ENCODE results near the gene NOP56. TPM values are rescaled to one million over a fixed set of nuclear protein-coding genes. Genes with fewer than 3 reads are reported as not detected.

Gene NOP56
- polyA plus RNA-seq, 2 of the 4 experiments (the other 2 are of a cell fraction): 571 to 658 TPM

DNA sequence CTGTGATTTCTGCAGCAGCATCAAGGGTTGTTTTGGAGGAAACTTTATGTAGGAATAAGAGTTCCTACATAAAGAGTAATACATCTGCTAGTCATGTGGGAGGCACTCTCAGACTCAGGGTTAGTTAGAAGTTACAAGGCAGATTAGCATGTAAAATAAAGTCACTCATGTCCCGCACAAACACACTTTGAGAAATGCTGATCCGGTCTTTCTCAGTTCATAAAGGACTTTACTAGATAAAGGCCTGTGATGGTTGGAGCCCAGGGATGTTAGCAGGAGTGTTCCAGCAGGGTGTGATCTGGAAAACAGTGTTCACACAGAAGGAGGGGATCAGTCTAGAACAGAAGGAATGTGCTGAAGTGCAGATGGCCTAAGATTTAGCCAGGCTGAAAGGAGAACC, 33.1 kb upstream of the NOP56 start:
- DNase-seq (ENCODE audit: low read depth in 1 of 2, low spot score in 1 of 2) (no peak), FAIRE-seq (no peak), ATAC-seq (no peak)
- H3K4me1 ChIP-seq: peaks cover 7% of the 10 kb centered on the region; the same call in 2 of the 3 replicates
- ChIA-PET CTCF (no interaction called here), POLR2A (no interaction called here)
- H3K4me2 ChIP-seq: no peak overlapping the region
- 51% methylated on average over 2 of the region's 2 CpGs for WGBS (ENCODE audit: missing lambda C conversion rate)
- H3K4me3 ChIP-seq: no peak overlapping the region
- H3K27ac ChIP-seq: 0 out of 6 replicates have a peak overlapping the region, but pooled peaks of 1 of the 2 experiments have one; percentile 9
- TF ChIP-seq GATA3 (IDR thresholded peaks at IDR 0.05; ENCODE audit: borderline replicate concordance): no peak
- TF ChIP-seq MAFK (IDR thresholded peaks at IDR 0.05; ENCODE audit: partially characterized antibody): peak; percentile 55
- peaks cover 10% of the 10 kb centered on the region for H3K9me3 ChIP-seq

GRCh38 chr20:2619961-2620595, 32.4 kb upstream of the NOP56 start:
- peak; percentile 19 to 29 for DNase-seq (ENCODE audit: low read depth in 1 of 2, low spot score in 1 of 2)
- 0 out of 6 replicates have a peak overlapping the region, but pooled peaks of 1 of the 2 experiments have one; percentile 9 for H3K27ac ChIP-seq
- peak; percentile 18 for FAIRE-seq
- CTCF ChIA-PET: interaction anchor here (1.5 kb wide), 1 partner anchor 11 kb away, joined by 6 read pairs; no protein-coding TSS in a partner anchor
- ATAC-seq: peak; percentile 28 to 57; a peak in 2 of 6 replicates
- TF ChIP-seq, protein P1, sequence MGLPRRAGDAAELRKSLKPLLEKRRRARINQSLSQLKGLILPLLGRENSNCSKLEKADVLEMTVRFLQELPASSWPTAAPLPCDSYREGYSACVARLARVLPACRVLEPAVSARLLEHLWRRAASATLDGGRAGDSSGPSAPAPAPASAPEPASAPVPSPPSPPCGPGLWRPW (IDR thresholded peaks at IDR 0.05): 0 out of 2 replicates have a peak, but pooled peaks have one; percentile 18
- TF ChIP-seq JUNB (IDR thresholded peaks at IDR 0.05) (peak; percentile 43; the same call in 1 of the 2 replicates), CBX2 (IDR thresholded peaks at IDR 0.05; ENCODE audit: borderline replicate concordance, low read depth) (no peak), FOSL2 (IDR thresholded peaks at IDR 0.05) (0 out of 2 replicates have a peak, but pooled peaks have one; percentile 18), FOSL2 (CRISPR knock-in tag; IDR thresholded peaks at IDR 0.05) (peak; percentile 70), MAFK (IDR thresholded peaks at IDR 0.05; ENCODE audit: partially characterized antibody) (peak; percentile 15), CEBPB (IDR thresholded peaks at IDR 0.05) (peak in 1 of 2 experiments; percentile 41; a peak in 1 of 4 replicates), HDAC2 (IDR thresholded peaks at IDR 0.05) (no peak)
- 30% methylated on average over 3 of the region's 3 CpGs for WGBS (ENCODE audit: missing lambda C conversion rate)
- peaks cover 7% of the 10 kb centered on the region; the same call in 2 of the 3 replicates for H3K4me1 ChIP-seq
- no peak overlapping the region for H3K4me3 ChIP-seq
- H3K9me3 ChIP-seq: peaks cover 10% of the 10 kb centered on the region
- H3K4me2 ChIP-seq: 0 out of 3 replicates have a peak overlapping the region, but pooled peaks have one; percentile 6
- POLR2A ChIA-PET: no interaction called here

GRCh38 chr20:2624190-2624589, 28.2 kb upstream of the NOP56 start:
- ATAC-seq (no peak), FAIRE-seq (no peak), DNase-seq (ENCODE audit: low read depth in 1 of 2, low spot score in 1 of 2) (no peak)
- no peak overlapping the region for H3K4me3 ChIP-seq
- H3K4me2 ChIP-seq: no peak overlapping the region
- peaks cover 20% of the 10 kb centered on the region for H3K4me1 ChIP-seq
- ChIA-PET CTCF (interaction anchor here (0.7 to 3.2 kb wide), 5 partner anchors 9 to 377 kb away, joined by 3 to 12 read pairs (median 6); no protein-coding TSS in a partner anchor), POLR2A (no interaction called here)
- H3K27ac ChIP-seq: no peak overlapping the region
- WGBS (ENCODE audit: missing lambda C conversion rate): 59% methylated on average over 4 of the region's 4 CpGs
- no peak for TF ChIP-seq SREBF2 (IDR thresholded peaks at IDR 0.05)
- no peak for TF ChIP-seq ZSCAN20 (CRISPR knock-in tag; IDR thresholded peaks at IDR 0.05)
- TF ChIP-seq HDAC2 (IDR thresholded peaks at IDR 0.05): no peak
- TF ChIP-seq HOXB5 (CRISPR knock-in tag; IDR thresholded peaks at IDR 0.05): no peak
- peaks cover 10% of the 10 kb centered on the region for H3K9me3 ChIP-seq

- DNase-seq (ENCODE audit: low read depth in 1 of 2, low spot score in 1 of 2): no peak
- no peak for ATAC-seq
- FAIRE-seq: no peak
- Histone ChIP-seq H3K9me3 (peaks cover 4% of the 10 kb centered on the region; the same call in 1 of the 3 replicates), H3K27ac (no peak overlapping the region), H3K4me1 (peaks cover 16% of the 10 kb centered on the region), H3K4me3 (no peak overlapping the region), H3K4me2 (no peak overlapping the region)
- CTCF ChIA-PET: interaction anchor here (0.7 to 3.2 kb wide), 4 partner anchors 10 to 376 kb away, joined by 3 to 12 read pairs (median 4); no protein-coding TSS in a partner anchor
- POLR2A ChIA-PET: no interaction called here
- TF ChIP-seq MYC (IDR thresholded peaks at IDR 0.05; ENCODE audit: borderline replicate concordance, low read length): no peak
- no peak for TF ChIP-seq KDM1A (IDR thresholded peaks at IDR 0.05; ENCODE audit: low read depth)
- WGBS (ENCODE audit: missing lambda C conversion rate): 33% methylated on average over 2 of the region's 2 CpGs
These were observed 27.4 kb upstream of the NOP56 start for GRCh38 chr20:2625062-2625461.

DNA sequence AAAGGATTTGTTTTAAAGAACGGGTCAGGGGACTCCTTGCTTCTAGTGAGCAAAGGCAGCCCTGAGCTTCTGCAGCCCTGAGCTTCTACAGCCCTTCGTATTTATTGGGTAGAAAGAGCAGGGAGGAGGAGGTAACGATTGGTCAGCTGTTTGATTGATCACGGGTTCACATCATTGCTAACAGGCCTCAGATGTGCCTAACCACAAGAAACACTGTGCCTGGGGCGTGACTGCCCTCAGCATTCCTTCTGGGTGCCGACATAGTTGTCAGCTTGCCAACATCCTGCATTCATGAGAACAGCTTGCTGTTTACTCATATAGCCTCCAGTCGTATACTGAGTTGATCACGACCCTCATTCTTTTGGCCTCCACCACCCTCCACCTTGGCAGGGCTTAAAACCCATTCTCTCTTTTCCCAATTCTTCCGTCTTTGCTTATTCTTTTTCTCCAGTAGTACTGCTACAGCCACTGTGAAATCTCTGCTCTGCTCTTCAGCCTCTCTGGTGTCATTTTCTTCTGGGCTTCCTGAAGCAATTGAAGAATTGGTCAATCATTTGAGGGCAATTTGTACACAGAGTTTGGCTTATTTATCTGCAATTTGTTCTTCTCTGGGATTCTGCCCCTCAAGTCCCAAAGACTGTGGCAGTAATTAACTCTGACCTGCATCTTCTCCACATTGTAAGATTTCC, 25.4 kb upstream of the NOP56 start:
- POLR2A ChIA-PET: interaction anchor here (0.7 to 1.0 kb wide), 3 partner anchors 24 to 156 kb away, joined by 3 to 7 read pairs (median 4); partner anchors contain the start of genes NOP56 and SNRPB

More for the DNA sequence above, 25.4 kb upstream of the NOP56 start:
- Histone ChIP-seq H3K9me3 (peaks cover 4% of the 10 kb centered on the region; the same call in 1 of the 3 replicates), H3K4me3 (no peak overlapping the region), H3K4me2 (peak overlapping the region; percentile 47), H3K27ac (peak overlapping the region; percentile 50 to 65), H3K4me1 (peaks cover 12% of the 10 kb centered on the region)
- FAIRE-seq (peak; percentile 7), ATAC-seq (peak; percentile 75 to 86), DNase-seq (ENCODE audit: low read depth in 1 of 2, low spot score in 1 of 2) (peak in 1 of 2 experiments; percentile 89)
- TF ChIP-seq SMC3 (IDR thresholded peaks at IDR 0.05): no peak
- TF ChIP-seq, protein P2, sequence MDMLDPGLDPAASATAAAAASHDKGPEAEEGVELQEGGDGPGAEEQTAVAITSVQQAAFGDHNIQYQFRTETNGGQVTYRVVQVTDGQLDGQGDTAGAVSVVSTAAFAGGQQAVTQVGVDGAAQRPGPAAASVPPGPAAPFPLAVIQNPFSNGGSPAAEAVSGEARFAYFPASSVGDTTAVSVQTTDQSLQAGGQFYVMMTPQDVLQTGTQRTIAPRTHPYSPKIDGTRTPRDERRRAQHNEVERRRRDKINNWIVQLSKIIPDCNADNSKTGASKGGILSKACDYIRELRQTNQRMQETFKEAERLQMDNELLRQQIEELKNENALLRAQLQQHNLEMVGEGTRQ (IDR thresholded peaks at IDR 0.05): peak; percentile 67
- CTCF ChIA-PET: interaction anchor here (1.0 to 3.2 kb wide), 6 partner anchors 9 to 104 kb away, joined by 4 to 16 read pairs (median 4); no protein-coding TSS in a partner anchor
- 20% methylated on average over 9 of the region's 9 CpGs for WGBS (ENCODE audit: missing lambda C conversion rate)

All from A549 (cell line).